Ascending aorta (tissue), 2 donors: Measurements from ENCODE around the gene FAM174C. TPM values are rescaled to one million over a fixed set of nuclear protein-coding genes. Genes with fewer than 3 reads are reported as not detected.

ENCODE experiments used
- DNase-seq, 2 donors: peaks; one replicate each; pipeline ENCODE4 v3.0.0-alpha.2; 2019; ENCODE audit warnings: low spot score in 2 of 2
- H3K27ac ChIP-seq, 2 donors: fragments of 200-600 bp; sonication (generic); one replicate each; pipeline ENCODE4 v1.5.1; 2016 to 2017; ENCODE audit warnings: mild to moderate bottlenecking in 1 of 2
- H3K27me3 ChIP-seq: fragments of 200-600 bp; sonication (generic); one replicate; pipeline ENCODE4 v1.5.1; 2017
- H3K36me3 ChIP-seq, 2 donors: fragments of 200-600 bp; sonication (generic); one replicate each; pipeline ENCODE4 v1.5.1; 2016
- H3K4me1 ChIP-seq, 2 donors: fragments of 200-600 bp; sonication (generic); one replicate each; pipeline ENCODE4 v1.5.1; 2016 to 2017; ENCODE audit warnings: mild to moderate bottlenecking in 1 of 2
- H3K4me3 ChIP-seq, 2 donors: fragments of 200-600 bp; sonication (generic); one replicate each; pipeline ENCODE4 v1.5.1; 2016 to 2017; ENCODE audit warnings: mild to moderate bottlenecking in 1 of 2
- H3K9me3 ChIP-seq, 2 donors: fragments of 200-600 bp; sonication (generic); one replicate each; pipeline ENCODE4 v1.5.1; 2016
- intact Hi-C: fragments of 100-400 bp; cut with DNase I; formaldehyde crosslinking; loops from one replicate; pipeline ENCODE4 v1.15.1; 2023
- total RNA-seq: library from RNA; depleted of rRNA; stranded (reverse); fragments of >200 nt; gene quantifications from one replicate; pipeline ENCODE4 v1.1.0, GENCODE V29; 2016
- TF ChIP-seq, protein P1 (sequence below), 3 experiments: fragments of 200-600 bp in 2 of 3; fragments of 450-650 bp in 1 of 3; sonication (generic) in 2 of 3; IDR thresholded peaks; one replicate each; pipeline ENCODE4 v1.5.1; 2016 to 2019; ENCODE audit warnings: antibody characterized with exemption in 3 of 3, mild to moderate bottlenecking in 1 of 3, moderate library complexity in 1 of 3

FAM174C gene
- total RNA-seq, 1 donor from 2014 or later = 156 TPM

DNA sequence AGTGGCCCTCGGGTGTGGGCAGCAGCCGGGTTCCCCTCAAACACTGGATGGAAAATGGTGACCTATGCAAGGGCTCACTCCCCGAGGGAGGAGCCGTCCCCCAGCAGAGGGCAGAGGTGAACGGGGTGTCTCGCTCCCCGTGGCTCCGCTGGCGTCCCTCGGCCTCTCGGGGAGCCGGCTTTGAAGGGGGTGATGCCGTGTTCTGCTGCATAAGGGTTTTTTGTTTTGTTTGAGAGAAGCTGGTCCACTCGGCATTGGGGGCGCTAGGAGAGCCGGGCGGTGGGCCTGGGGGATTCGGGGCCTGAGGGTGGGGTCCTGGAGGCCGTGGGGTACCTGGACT, 14.3 kb downstream of the FAM174C start:
- Histone ChIP-seq H3K36me3 (no peaks in the 10 kb centered on the region), H3K27me3 (peaks cover 26% of the 10 kb centered on the region), H3K9me3 (no peaks in the 10 kb centered on the region), H3K4me3 (no peak overlapping the region), H3K27ac (no peak overlapping the region), H3K4me1 (no peaks in the 10 kb centered on the region)
- DNase-seq = no peak
- TF ChIP-seq, protein P1, sequence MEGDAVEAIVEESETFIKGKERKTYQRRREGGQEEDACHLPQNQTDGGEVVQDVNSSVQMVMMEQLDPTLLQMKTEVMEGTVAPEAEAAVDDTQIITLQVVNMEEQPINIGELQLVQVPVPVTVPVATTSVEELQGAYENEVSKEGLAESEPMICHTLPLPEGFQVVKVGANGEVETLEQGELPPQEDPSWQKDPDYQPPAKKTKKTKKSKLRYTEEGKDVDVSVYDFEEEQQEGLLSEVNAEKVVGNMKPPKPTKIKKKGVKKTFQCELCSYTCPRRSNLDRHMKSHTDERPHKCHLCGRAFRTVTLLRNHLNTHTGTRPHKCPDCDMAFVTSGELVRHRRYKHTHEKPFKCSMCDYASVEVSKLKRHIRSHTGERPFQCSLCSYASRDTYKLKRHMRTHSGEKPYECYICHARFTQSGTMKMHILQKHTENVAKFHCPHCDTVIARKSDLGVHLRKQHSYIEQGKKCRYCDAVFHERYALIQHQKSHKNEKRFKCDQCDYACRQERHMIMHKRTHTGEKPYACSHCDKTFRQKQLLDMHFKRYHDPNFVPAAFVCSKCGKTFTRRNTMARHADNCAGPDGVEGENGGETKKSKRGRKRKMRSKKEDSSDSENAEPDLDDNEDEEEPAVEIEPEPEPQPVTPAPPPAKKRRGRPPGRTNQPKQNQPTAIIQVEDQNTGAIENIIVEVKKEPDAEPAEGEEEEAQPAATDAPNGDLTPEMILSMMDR (IDR thresholded peaks at IDR 0.05) = no peak
- intact Hi-C loops = no loop called here

DNA sequence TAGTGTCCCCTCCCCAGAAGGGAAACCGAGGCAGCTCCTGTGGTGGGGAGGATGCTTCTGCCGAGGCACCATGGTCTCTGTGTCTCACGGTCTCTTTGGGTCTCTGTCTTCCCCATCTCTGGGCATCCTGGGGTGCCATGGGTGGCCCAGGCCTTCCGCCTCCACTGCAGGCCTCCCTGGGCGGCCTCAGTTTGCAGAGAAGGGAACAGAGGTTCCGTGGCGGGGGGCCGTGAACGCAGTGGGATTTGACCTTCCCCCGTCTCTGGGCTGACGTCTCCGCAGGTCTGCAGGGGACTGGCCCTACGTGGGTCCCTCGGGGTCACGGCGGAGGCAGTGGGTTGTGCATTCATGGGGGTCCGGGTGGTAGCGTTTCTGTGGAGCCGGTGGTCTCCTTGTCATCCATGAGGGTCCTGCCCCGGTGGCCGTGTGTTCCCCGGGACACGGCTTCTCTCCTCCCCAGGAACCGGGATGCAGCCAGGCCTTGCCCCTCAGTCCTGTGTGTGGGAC, 14.9 kb downstream of the FAM174C start:
- no peaks in the 10 kb centered on the region for H3K4me1 ChIP-seq
- intact Hi-C loops = no loop called here
- TF ChIP-seq, protein P1 (IDR thresholded peaks at IDR 0.05) = no peak
- no peak overlapping the region for H3K27ac ChIP-seq
- no peaks in the 10 kb centered on the region for H3K9me3 ChIP-seq
- no peaks in the 10 kb centered on the region for H3K36me3 ChIP-seq
- no peak overlapping the region for H3K4me3 ChIP-seq
- no peak for DNase-seq
- H3K27me3 ChIP-seq = peaks cover 26% of the 10 kb centered on the region

DNA sequence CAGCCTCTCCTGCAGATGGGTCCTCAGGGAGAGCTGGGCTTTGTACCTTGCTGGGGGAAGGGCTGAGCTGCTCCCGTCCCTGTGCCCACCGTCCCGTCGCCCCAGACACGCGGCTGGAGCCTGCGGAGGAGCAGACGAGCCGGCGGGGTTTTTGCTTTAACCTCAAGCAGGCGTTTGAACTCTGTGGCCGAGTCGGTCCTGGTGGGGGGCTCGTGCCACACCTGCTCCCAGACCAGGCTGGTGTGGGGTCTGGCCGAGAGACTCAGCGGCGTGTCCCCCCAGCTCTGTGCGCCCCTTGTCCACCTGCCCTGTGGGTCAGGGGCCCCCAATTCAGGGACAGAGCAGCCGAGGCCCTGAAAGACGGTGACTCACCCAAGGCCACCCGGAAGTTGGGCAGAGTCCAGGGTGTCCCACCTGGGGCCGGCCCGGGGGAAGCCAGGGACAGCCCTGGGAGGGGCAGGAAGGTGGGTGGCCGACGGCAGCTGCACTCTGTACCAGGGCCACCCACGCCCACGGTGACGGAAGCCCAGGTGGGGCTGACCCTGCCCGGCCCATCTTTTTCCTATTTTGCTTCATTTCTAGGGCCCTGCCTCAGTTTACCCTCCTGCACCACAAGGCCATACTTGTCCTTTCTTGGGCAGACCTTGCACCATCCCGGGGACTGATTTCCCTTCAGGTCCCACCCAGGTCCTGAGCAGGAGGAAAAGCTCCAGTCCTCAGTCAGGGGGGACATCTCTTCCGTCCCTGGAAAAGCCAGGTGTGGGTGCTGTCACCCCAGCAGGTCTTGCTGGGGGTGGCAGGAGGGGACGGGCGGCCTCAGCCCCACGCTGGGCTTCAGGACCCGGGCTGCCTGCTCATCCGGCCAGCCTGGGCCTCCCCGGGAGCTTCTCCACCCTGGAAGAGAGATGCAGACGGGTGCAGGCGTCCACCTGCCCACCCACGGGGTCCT, 15.6 kb downstream of the FAM174C start:
- TF ChIP-seq, protein P1 (IDR thresholded peaks at IDR 0.05) = no peak
- peaks cover 31% of the 10 kb centered on the region for H3K27me3 ChIP-seq
- peaks cover 3% of the 10 kb centered on the region in 2 donors for H3K4me1 ChIP-seq
- H3K9me3 ChIP-seq = no peaks in the 10 kb centered on the region
- intact Hi-C loops = no loop called here
- no peak overlapping the region for H3K27ac ChIP-seq
- no peak overlapping the region for H3K4me3 ChIP-seq
- no peaks in the 10 kb centered on the region for H3K36me3 ChIP-seq
- DNase-seq = no peak

DNA sequence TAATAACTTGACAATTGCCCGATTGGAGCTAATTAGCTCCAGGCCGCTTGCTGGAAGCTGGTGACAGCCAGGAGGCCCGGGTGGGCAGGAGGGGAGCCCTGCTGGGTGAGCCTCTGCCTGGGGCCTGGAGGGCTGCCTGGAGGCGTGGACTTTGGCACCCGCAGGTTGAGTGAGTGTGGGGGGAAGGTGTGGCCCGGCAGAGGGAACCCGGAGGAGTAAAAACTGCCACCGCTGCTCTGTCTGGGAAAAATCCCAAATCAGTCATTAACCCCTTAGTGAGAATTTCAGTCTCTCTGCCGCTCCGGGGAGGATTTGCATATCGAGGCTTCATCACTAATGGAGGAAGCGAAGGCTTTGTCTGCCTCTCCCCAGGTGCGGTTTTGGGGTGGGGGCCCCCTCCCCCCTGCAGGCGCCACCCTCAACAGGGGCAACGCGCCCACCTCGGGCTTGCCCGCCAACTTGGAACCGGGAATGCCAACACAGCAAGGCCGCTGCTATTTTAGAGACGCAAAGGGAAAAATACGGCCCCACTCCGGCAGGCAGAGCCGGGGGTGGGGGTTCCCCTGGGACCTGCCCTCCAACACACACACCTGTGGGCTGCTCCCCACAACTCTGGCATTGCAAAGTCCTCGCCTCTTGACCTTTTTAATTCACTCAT, 16.6 kb downstream of the FAM174C start:
- no peaks in the 10 kb centered on the region for H3K36me3 ChIP-seq
- peaks cover 24% of the 10 kb centered on the region for H3K27me3 ChIP-seq
- peaks cover 3% of the 10 kb centered on the region in 2 donors for H3K4me1 ChIP-seq
- no peaks in the 10 kb centered on the region for H3K9me3 ChIP-seq
- no peak for DNase-seq
- H3K27ac ChIP-seq = no peak overlapping the region
- H3K4me3 ChIP-seq = no peak overlapping the region
- intact Hi-C loops = no loop called here
- TF ChIP-seq, protein P1 (IDR thresholded peaks at IDR 0.05) = no peak

DNA sequence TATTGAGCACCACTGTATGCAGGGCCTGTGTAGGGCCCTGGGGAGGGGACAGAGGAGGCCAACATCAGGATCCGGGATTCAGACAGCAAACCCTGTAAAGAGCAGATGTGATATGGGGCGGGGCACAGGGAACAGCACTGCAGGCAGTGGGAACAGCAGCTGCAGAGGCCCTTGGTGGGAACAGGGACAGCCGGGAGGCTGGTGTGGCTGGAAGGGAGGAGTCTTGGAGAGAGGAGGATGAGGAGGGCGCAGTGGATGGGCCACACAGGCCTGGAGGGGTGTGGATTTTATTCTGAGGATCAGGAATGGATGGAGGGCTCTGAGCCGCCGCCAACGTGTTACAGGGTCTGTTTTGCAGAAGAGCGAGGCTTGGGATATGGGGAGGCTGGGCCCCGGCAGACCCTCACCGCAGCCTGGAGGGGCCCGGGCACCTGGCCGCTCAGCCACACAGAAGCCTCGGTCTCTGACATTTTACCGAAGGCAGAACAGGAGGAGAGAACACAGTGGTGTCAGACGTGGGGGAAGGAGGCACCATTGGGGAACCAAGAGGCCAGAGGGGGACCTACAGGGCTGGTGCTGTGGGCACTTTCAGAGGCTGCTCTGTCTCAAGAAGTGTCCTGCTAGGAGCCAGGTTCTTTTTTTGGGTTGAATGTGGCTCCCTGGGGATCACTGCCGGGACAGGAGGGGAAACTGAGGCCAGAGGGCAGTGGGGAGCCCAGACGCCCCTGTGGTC, 17.3 kb downstream of the FAM174C start:
- TF ChIP-seq, protein P1 (IDR thresholded peaks at IDR 0.05) = no peak
- no peak for DNase-seq
- Histone ChIP-seq H3K4me1 (peaks cover 3% of the 10 kb centered on the region in 2 donors), H3K27me3 (peaks cover 18% of the 10 kb centered on the region), H3K27ac (no peak overlapping the region), H3K36me3 (no peaks in the 10 kb centered on the region), H3K9me3 (no peaks in the 10 kb centered on the region), H3K4me3 (no peak overlapping the region)
- intact Hi-C loops = no loop called here
